ENCODE data around the gene DSCAML1.

The DSCAML1 gene

DNA sequence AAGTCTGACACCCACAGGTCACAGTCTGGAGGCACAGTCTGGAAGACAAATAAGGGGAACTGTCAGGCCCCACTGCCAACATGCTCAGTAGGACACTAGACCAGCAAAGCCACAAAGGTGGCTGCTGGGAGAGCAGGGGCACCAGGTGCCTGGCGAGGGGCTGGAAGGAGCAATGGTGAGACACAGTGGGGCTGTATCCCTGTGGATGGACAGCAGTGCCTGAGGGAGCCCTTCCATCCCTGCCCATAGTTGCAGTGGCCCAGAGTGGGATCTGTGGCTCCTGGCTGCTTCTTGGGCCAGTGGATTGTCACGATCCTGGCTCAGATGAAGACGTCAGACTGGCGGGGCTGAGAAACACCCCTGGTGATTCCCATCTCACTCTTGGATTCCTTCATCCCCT lies 154.6 kb downstream of the DSCAML1 start:
- DNase-seq (ENCODE audit: extremely low read depth in 1 of 2, low read depth in 1 of 2), result no peak

DNA sequence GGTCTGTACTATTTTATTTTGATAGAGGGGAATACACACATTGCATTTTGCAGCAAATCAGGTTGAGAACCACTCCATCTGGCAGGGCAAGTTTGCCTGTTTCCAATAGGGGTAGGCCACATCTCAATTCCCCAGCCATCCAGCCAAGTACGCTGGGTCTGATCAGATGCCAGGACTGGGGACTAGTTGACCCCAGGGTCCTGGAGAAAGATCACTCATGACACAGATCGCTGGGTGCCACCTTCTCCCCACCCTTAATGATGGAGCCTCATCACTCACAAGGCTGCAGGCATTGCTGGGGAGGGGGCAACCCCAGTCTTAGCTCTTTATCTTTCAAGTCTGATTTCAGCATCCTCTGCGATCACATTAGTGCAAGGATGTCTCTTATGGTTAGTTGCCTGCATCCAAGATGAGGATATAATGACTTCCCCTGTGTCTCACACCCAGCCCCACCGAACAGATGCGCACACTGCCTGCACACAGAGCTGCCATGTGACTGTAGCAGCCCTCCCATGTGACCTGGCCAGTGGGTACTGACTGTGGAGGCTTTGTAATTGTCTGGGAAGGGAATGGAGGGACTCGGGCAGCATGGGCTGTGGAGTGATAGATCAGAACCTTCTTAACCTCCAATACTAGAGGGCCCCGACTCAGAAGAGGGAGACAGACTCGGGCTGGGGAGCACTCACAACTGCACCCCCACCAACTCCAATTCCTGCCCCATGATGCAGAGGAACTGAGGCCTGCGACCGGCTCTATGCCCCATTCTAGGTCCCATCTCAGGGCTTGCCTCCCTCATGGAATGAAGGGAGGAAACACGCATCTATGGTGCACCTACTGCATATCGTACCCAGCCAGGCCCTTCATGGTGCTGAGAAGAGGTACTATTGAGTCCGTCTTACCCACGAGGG lies 155.8 kb downstream of the DSCAML1 start:
- no peak for DNase-seq (ENCODE audit: extremely low read depth in 1 of 2, low read depth in 1 of 2)

DNA sequence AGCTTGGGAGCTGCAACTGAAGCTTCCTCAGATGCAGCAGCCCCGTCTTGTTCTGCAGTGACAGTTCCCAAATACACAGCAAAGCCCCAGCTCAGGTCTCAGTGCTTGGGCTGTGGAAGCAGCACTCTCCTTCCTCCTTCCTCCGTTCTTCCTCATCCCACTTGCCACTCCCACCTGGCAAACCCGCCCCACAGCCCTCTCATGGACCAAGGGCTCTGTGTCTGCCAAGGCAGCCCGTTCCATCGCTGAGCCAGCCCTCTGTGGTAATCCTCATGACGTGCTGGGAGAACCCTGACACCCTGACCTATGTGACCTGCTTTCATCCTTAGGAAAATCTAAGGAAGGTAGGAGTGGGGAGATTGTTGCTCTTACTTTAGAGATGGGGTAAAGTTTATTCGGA lies 157.0 kb downstream of the DSCAML1 start:
- no peak for DNase-seq (ENCODE audit: extremely low read depth in 1 of 2, low read depth in 1 of 2)

DNA sequence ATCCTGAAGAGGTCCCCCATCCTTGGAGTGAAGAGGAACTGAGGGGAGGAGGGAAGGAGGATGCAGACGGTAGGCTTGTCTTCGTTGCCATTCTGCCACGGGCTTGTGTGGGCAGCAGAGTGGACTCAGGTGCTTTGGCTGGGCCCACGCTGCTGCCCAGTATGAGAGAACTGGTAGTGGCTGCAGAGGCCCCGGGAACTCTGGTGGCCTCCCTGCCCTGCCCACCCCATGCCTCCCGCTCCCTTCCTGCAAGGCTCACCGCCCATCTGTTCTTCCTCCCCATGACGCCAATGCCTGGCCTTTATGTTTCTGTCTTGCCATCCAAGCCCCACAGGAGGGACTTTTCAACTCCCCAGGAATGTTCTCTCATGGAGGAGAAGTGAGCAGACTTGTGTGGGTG lies 157.4 kb downstream of the DSCAML1 start:
- no peak for DNase-seq (ENCODE audit: extremely low read depth in 1 of 2, low read depth in 1 of 2)

DNA sequence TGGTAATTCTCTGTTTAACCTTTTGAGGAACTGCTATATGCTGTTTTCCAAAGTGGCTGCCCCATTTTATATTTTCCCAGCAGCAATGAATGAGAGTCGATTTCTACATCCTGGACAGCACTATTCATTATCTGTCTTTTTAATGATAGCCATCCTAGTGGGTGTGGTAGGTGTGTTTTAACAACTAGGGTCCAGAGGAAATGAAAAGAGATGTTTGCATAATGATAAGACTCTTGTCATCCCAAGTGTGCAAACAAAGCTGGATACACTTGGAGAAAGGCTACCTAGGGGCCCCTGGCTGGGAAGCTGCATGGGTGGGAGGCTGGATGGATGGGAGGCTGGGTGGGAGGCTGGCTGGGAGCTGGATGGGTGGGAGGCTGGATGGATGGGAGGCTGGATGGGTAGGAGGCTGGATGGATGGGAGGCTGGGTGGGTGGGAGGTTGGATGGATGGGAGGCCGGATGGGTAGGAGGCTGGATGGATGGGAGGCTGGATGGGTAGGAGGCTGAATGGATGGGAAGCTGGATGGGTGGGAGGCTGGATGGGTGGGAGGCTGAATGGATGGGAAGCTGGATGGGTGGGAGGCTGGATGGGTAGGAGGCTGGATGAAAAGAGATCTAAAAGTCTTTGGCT lies 158.0 kb downstream of the DSCAML1 start:
- no peak for DNase-seq (ENCODE audit: extremely low read depth in 1 of 2, low read depth in 1 of 2)

DNA sequence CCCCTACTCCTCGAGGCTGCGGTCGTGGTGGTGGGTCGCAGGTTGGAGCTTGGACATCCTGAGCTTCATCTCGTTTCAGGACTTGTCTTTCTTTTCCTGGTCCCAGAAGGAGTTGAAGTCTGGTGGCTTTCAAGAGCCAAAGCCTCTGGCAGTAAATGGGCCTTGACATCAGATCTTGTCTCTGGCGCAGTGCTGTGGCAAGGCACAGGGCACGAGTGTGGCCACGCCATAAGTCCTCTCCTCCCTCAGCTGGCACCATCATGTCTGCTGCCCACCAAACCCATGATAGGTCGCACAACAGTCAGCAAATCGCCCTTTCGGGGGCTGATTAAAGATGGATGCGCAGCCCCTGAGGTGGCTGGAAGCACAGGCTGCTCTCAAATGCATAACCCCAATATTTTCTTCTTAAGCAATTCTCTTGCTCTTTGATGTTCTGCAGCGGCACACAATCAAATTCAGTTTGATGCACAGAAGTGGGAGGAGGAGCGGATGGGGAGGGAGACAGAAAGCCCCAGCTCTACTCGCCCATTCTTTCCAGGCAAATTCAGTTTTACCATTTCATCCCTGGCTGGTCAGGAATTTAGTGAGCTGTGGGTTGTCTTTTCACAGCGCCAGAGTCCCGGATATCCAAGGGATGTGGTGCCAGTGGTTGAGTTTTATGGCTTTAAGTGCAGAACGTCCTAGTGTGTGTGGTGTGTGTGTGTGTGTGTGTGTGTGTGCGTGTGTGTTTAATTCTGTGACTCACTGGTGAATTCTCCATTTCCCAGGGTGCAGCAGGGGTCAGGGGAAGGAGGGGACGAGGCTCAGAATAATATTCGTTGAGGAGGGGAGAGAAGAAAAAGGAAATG lies 162.0 kb downstream of the DSCAML1 start:
- no peak for DNase-seq (ENCODE audit: extremely low read depth in 1 of 2, low read depth in 1 of 2)

DNA sequence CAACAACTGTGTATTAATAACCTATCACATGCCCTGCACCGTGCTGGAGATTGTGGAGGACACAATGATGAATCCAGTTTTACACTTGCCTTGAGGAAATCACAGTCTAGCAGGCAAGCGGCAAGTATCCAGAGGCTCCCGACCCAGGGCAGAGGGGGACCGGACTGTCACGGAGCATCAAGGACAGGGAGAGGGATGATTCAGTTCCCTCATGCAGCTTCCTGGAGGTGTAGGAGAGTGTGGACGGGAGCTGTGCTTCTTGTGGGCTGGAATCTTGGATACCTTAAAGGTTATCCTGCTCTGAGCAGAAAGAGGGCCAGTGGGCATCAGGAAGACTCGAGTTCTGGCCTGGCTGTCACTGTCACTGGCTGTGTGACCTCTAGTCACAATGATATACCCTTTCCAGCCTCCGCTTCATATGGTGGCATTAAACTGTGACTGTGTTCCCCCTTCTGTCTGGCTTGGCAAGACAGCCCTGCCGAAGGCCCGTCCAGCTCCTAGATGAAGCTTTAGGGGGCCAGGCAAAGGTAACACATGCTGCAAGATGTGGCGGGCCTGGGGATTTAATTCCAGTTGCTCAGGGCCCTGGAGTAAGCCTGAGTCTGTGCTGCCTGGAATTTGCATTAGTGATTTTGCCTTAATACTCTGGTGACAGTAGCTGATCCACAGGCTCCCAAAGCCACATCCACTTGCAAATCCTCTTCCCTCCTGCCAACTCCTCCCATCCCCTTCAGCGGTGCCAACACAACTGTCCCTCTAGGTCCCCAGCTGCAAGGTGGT lies 162.8 kb downstream of the DSCAML1 start:
- no peak for DNase-seq (ENCODE audit: extremely low read depth in 1 of 2, low read depth in 1 of 2)

DNA sequence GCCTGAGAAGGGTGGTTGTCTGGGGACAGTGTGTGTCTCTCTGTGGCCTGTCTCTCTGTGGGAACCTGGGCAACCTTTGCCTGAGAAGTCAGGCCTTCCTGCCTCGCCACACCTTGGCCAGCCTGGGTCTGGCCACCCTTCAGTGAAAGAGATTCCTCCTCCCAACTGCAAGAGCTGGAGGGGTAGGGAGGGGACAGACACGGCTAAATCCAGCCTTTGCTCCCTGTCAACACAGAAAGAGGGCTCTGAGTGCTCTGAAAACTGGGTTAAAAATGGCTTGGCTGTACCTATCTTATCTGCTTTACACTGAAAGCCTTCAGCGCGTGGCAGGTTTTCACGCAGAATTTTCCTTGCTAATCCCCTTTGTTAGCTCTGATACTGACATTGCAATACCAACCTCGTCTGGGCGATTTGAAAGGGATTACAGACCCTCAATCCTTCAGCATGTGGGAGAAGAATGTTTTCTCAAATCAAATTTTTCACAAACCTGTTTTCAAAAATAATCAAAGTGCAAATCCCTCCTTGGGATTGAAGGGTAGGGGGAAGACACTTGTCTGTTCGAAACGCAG lies 163.7 kb downstream of the DSCAML1 start:
- no peak for DNase-seq (ENCODE audit: extremely low read depth in 1 of 2, low read depth in 1 of 2)

DNA sequence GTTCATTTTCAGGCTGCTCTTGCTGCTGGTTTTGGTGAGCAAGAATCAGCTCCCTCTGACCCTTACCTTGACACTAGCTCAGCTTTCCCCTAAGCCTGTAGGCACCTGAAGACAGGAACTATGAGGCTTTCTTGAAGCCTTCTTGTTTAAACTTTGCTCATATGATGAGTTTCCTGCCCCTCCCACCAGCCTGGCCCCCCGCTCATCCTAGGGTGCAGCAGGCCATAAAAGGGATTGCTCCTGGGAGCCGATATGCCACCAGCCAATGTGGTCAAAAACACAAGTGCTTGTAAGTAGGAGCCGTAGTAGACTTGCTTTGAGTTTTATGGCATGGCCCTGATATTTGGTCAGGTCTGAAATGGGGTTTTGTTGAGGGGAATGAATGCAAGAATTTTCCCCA lies 164.7 kb downstream of the DSCAML1 start:
- DNase-seq (ENCODE audit: extremely low read depth in 1 of 2, low read depth in 1 of 2), result no peak

DNA sequence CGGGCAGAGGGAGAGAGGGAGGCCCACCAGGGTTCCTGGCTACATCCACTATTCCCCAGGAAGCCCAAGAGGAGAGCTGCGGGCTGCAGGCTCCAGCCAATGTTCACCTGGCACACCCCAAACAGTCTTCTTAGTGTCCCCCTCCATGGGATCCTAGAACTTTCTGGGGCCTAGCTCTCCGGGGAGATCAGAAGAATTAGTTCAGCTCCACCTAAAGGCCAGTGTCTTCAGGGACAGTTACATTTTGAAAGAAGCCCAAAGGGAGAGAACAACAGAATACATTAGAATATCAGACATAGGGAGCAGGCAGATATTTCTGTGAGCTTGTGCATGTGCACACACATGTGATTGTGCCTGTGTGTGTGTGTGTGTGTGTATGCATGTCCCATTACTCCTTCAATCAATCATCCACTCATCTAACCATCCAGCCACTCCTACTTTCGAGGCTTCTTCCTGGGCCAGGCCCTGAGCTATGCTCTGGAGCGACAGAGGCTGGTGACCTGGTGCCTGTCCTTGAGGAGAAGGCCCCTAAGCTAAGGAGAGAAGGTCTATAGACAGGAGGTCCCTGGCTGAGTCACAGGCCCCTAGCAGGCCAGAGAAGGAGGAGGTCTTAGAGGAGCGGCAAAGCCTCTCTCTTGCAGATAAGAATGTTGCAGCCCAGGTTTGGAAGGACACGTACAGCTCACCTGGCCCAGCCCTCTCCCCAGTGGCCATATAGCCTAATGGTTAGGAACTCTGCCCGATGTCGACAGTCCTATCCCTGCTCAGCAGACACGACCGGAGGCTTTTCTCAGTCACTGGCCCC lies 165.5 kb downstream of the DSCAML1 start:
- no peak for DNase-seq (ENCODE audit: extremely low read depth in 1 of 2, low read depth in 1 of 2)

DNA sequence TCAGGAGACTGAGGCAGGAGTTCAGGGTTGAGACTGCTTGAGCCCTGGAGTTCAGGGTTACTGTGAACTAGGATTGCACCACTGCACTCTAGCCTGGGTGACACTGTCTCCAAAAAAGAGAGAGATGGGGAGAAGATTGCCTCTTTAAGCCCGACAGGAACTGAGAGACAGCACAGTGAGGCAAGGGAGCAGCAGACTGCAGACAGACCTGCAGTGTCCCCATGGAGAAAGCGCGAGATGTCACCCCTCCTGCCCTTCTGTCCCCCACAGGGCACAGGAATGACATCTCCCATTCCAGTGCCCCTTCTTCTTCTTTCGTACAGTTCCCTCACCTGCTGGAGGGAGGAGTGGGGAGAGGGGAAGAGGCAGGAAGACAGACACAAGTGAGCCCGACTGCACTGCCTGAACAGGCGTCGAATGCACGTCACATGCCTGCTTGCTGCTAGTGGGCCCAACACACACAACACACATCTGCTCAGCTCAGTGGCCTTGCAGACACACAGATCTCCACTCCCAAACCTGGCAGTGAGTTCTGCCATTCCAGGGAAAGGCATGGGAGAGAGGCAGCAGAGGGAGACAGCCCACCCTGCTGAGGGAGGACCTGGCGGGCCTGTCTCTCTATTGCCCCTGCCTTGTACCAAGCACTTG lies 167.0 kb downstream of the DSCAML1 start:
- DNase-seq (ENCODE audit: extremely low read depth in 1 of 2, low read depth in 1 of 2), result no peak

DNA sequence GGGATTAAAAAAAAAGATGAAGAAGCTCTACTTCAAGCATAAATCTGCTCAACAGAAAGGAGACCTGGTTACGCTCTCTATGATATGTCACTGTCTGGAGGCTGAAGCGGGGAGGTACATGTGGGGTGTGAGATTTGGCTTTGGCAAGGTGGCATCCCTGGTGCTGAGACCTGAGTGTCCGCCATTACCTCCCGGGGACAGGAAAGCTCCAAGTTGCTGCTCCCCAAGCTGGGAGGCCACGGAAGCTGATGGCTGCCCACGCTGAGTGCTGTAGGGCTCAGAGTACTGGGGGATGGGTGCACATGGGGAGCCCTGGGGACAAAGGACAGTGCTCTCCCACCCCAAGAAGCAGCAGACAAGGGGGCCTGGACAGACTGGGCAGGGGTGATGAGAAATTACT lies 167.9 kb downstream of the DSCAML1 start:
- no peak for DNase-seq (ENCODE audit: extremely low read depth in 1 of 2, low read depth in 1 of 2)

DNA sequence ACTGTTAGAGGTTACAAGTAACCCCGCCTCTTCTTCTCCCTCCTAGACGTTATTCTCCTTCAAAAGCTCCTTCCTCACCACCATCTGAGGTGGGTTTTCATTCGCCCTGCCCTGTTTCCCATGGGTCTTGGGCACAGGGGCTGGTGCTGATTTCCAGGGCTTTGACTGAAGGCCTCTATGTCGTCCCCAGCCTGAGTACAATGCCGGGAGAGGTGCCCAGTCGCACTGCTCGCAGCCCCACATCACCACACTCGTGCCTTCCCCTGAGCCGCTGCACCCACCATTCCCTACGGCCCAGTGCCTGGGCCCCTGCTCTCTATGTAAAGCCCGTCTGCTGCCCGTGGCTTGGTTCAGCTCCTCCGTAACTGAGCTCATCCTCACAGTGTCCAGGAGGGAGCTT lies 169.8 kb downstream of the DSCAML1 start:
- no peak for DNase-seq (ENCODE audit: extremely low read depth in 1 of 2, low read depth in 1 of 2)

DNA sequence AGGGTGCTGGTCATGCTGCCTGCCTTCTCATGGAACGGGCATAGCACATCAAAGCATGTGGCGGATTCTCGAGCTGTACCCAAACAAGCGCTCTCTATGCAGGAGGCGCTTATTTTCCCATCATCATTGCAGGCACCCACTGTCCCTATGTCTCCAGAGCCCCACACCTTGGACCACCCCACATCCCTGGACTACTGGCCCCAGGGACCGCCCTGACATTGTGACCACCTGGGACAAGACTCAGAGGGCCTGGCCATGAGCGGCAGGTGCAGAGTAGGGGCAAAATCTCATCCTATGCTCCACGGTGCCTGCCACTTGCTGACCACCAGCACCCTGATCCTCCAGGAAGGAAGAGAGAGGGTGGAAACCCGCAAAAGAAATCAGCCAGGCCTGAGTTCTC lies 170.4 kb downstream of the DSCAML1 start:
- no peak for DNase-seq (ENCODE audit: extremely low read depth in 1 of 2, low read depth in 1 of 2)

DNA sequence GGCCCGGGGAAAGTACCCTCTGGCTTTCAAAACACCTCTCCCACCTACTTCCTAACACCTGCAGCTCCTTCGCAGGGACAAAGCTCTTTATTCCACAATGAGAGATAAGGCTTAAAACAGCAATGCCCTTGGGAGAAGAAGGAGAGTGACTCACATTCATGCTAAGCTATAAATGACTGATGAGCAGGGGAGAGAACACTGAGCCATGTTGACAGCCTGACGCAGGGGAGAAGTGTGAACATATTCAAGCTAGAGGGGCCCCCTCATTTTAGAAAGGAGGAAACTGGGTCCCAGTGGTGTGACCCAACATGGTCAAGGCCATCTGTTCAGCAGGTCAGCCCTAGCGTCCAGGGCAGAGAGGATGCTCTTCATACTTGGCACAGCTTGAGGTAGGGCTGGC lies 171.8 kb downstream of the DSCAML1 start:
- DNase-seq (ENCODE audit: extremely low read depth in 1 of 2, low read depth in 1 of 2), result no peak

DNA sequence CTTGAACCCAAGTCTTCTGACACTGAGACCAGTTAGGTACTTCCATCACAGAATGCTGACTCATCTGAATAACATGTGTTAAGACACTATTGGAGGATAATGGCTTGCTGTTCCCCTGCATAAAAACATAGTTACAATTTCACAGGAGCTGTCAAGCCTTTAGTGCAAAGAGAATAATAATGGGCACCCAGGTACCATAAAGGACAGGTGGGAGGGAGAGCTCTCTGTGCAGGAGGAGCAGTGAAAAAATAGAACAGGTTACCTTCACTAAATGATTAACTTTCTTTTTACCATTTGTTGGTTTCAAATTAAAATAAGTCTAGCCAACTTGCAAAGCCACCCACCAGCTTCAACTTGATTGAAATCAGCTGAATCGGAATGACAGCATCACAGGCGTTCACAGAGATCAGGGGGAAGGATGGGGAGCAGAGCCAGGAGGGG lies 173.2 kb downstream of the DSCAML1 start:
- DNase-seq (ENCODE audit: extremely low read depth in 1 of 2, low read depth in 1 of 2), result no peak

DNA sequence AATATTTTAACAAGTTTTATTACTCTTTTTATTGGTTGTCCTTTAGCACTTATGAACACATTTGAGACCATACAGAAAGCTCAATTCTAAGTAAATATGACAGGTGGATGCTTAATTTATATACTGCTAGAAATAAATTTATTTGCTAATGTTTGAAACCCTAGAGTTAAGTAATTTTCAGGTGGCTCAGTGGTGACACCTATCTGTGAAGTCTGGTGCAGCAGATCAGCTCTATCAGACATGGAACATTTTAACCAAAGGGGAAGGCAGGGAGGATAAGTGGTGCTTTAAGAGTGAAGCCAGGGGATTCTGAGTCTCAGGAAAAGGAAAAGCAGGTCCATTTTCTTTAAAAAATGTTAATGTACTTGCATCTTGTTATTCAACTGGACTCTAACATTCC lies 175.8 kb downstream of the DSCAML1 start:
- DNase-seq (ENCODE audit: extremely low read depth in 1 of 2, low read depth in 1 of 2), result no peak

DNA sequence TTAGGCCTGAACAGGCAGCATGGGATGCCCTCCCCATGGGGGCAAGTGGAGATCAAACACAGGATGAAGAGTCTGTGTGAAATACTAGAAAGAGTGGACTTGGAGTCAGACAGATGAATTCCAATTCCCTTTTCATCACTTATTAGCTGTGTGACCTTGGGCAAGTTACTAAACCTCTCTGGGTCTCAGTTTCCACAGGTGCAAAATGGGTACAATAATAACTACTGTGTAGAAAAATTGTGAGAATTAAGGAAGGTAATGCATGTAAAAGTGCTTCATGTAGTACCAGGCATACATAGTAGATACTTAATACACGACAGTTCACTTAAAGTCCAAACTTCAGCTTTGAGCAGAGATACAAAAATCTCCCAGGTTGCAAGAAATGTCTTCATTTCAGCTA lies 176.4 kb downstream of the DSCAML1 start:
- no peak for DNase-seq (ENCODE audit: extremely low read depth in 1 of 2, low read depth in 1 of 2)

DNA sequence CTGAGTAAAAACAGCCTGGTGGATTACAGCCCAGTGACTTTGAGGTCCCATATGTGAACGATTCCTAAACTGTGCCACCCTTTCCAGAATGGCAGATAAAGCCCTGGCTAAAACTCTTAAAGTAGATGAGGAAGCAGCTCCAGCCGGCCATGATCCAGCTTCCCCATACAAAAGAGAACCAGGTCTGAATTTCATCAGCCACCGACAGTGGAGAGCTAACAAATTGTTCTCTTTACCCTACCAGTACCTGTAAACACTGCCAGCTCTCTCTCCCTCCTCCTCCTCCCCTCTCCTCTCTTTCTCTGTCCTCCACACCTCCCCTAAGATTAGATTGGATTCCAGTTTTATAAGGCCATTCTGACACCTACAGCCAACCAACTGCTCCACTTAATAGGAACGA lies 176.9 kb downstream of the DSCAML1 start:
- no peak for DNase-seq (ENCODE audit: extremely low read depth in 1 of 2, low read depth in 1 of 2)

Data from activated CD8-positive, alpha-beta memory T cell treated with anti-CD3 and anti-CD28 coated beads for 1 hour (primary cell).